Spleen (tissue), 11 donors: ENCODE results near the gene CHD2. TPM values are rescaled to one million over a fixed set of nuclear protein-coding genes. Genes with fewer than 3 reads are reported as not detected.

Experiments used
- DNase-seq: peaks from one replicate; pipeline ENCODE4 v3.0.0-alpha.2; 2020
- H3K27ac ChIP-seq, 8 donors: fragments of 200-600 bp; sonication (generic) in 7 of 8; 1 replicate in 4 of 8; 2 replicates in 4 of 8; pipeline versions ENCODE4 v1.5.0 to v1.8.0; 2016 to 2021; ENCODE audit warnings: inconsistent platforms in 4 of 8, mild to moderate bottlenecking in 4 of 8, moderate library complexity in 1 of 8
- H3K27me3 ChIP-seq, 7 donors: fragments of 200-600 bp; sonication (generic) in 6 of 7; replicated peaks in 1 of 7; 1 replicate in 4 of 7; 2 replicates in 3 of 7; pipeline versions ENCODE4 v1.5.0 to v1.8.0; 2016 to 2021; ENCODE audit warnings: inconsistent platforms in 3 of 7, mild to moderate bottlenecking in 1 of 7
- H3K36me3 ChIP-seq, 6 donors: fragments of 200-600 bp; sonication (generic) in 5 of 6; 1 replicate in 4 of 6; 2 replicates in 2 of 6; pipeline versions ENCODE4 v1.5.0 to v1.8.0; 2016 to 2021; ENCODE audit warnings: inconsistent platforms in 2 of 6
- H3K4me1 ChIP-seq, 6 donors: fragments of 200-600 bp; sonication (generic) in 5 of 6; 1 replicate in 3 of 6; 2 replicates in 3 of 6; pipeline versions ENCODE4 v1.5.0 to v1.8.0; 2016 to 2021; ENCODE audit warnings: inconsistent platforms in 3 of 6
- H3K4me3 ChIP-seq, 8 donors: fragments of 200-600 bp; sonication (generic) in 7 of 8; 1 replicate in 4 of 8; 2 replicates in 4 of 8; pipeline versions ENCODE4 v1.5.0 to v1.8.0; 2016 to 2021; ENCODE audit warnings: inconsistent platforms in 4 of 8, mild to moderate bottlenecking in 4 of 8, moderate library complexity in 2 of 8
- H3K9me3 ChIP-seq, 8 donors: fragments of 200-600 bp; sonication (generic) in 7 of 8; 1 replicate in 4 of 8; 2 replicates in 4 of 8; pipeline versions ENCODE4 v1.5.0 to v1.8.0; 2016 to 2021; ENCODE audit warnings: inconsistent platforms in 4 of 8
- CTCF ChIP-seq, 11 experiments: fragments of 200-600 bp in 7 of 11; fragments of 450-650 bp in 4 of 11; sonication (generic) in 4 of 11; IDR thresholded peaks in 8 of 11; conservative IDR thresholded peaks in 3 of 11; 1 replicate in 7 of 11; 2 replicates in 4 of 11; pipeline versions ENCODE4 v1.4.0 to v1.8.0; 2016 to 2021; ENCODE audit warnings: antibody characterized with exemption in 11 of 11, inconsistent platforms in 4 of 11, mild to moderate bottlenecking in 1 of 11
- POLR2A ChIP-seq, 3 donors: fragments of 450-650 bp; IDR thresholded peaks; one replicate each; pipeline ENCODE4 v1.5.1; 2017; ENCODE audit warnings: antibody characterized with exemption in 3 of 3, mild to moderate bottlenecking in 1 of 3
- POLR2AphosphoS5 ChIP-seq, 3 donors: sonication (generic); formaldehyde crosslinking; IDR thresholded peaks; one replicate each; pipeline ENCODE4 v1.5.1; 2017; ENCODE audit warnings: antibody characterized with exemption in 3 of 3
- WGBS, 5 donors: extraction: QIAGEN DNeasy Blood & Tissue Kit in 3 of 5; methylation state at CpG; one replicate each; pipeline versions ENCODE4 v1.1.5 to v1.1.7; 2013 to 2018; 5-methylcytosine and 5-hydroxymethylcytosine counted together
- intact Hi-C: fragments of 100-400 bp; cut with DNase I; formaldehyde crosslinking; loops from one replicate; pipeline ENCODE4 v1.15.0; 2023; ENCODE audit warnings: low total_unique reads
- polyA plus RNA-seq, 3 donors: library from polyadenylated mRNA; stranded (reverse); fragments of 200-250 nt; gene quantifications; one replicate each; pipeline ENCODE4 v1.2.1, GENCODE V29; 2013
- total RNA-seq, 7 donors: library from RNA; depleted of rRNA in 3 of 7; stranded (reverse); fragments of >200 nt in 3 of 7; fragmentation: NEBNext Ultra II Directional in 4 of 7; extraction: Animal tissue kit (Norgen Biotek cat#: 25700) in 4 of 7; gene quantifications; one replicate each; pipeline versions ENCODE4 v1.1.0 to v1.2.1, GENCODE V29; 2016 to 2021
- donor health status: healthy with polysubstance abuse.
- donor health status: DM: no; HTN: no; CAD: no; lungs with moderate emphysema.
- donor health status: DM: no; HTN: no; CAD: no.
- donor health status: Bipolar disorder and iron deficiency.
- donor health status: healthy.
- donor health status: DM: no; HTN: no; CAD: no.
- donor health status: DM: yes; HTN: yes; CAD: no.

CHD2 gene
- total and polyA plus RNA-seq, 10 donors = 37.3 to 232 (median 170) TPM

DNA sequence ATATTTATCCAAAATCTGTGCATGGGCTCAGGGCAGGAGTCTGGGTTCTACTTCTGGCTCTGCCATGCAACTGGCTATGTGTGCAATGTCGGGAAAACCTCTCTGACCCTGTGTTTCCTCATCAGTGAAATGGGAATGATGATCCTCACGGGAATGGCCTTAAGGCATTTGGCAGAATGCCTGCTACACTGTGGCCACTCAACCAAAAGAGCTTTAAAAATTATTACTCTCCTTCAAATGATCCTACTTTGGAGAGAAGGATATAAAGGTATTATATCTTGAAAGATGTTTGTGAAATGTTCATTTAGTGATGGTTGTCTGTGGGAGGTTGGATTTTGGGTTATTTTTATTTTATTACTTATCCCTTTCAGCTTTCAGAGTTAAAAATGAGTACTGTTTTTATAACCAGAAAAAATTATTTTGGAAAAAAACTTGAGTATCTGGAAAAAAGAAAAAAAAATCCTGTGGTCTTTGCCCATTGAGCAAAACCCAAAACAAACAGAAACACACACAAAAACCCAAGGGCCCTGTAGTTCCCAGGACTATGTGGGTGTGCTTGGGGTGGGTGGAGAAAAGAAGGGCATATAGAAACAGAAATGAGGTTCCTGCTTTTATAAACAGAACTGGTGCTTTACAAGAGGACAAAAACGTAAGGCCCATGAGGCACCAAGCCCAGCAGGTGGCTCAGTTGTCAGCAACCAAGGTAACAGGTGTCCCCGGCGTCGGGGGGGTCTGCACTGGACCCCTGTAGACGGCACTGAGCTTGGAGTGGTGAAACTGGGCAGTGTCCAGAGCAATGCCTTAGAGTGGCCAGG lies 166.9 kb downstream of the CHD2 start:
- Histone ChIP-seq H3K9me3 (no peaks in the 10 kb centered on the region), H3K27ac (no peak overlapping the region), H3K4me1 (peaks cover 0 to 9% (median 1%) of the 10 kb centered on the region in 6 donors), H3K36me3 (no peaks in the 10 kb centered on the region), H3K4me3 (no peak overlapping the region), H3K27me3 (peaks cover 0 to 50% (median 12%) of the 10 kb centered on the region in 7 donors)
- WGBS, 5 donors = 61 to 72% (median 67%) methylated on average over 7 of the region's 7 CpGs
- no peak for DNase-seq
- intact Hi-C loops = no loop called here
- TF ChIP-seq CTCF (IDR thresholded peaks at IDR 0.05 in 8 of 11, conservative IDR thresholded peaks at IDR 0.05 in 3 of 11) (no peak), POLR2AphosphoS5 (IDR thresholded peaks at IDR 0.05) (no peak), POLR2A (IDR thresholded peaks at IDR 0.05) (no peak)

DNA sequence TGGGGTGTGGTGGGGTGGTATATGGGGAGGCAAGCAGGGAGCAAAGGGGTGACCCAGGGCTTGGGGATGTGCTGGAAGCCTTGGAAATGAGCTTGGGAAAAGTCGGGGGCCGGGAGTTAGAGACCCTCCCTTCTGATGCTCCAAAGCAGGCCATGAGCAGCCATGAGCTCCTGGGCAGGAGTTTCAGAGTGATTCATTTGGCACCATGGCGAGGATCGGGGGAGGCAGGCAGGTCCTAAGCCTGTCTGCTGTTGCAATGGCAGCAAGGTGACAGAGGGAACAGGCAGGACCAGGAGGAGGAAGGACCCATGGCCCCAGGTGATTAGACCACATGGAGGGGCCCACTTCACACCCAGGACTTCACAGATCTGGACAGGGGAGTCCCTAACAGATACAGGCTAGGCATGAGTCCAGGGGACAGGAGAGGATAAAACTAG lies 167.5 kb downstream of the CHD2 start:
- no peaks in the 10 kb centered on the region for H3K36me3 ChIP-seq
- no peak overlapping the region for H3K27ac ChIP-seq
- WGBS, 5 donors = 81 to 93% (median 87%) methylated on average over 4 of the region's 4 CpGs
- no peak for TF ChIP-seq POLR2A (IDR thresholded peaks at IDR 0.05)
- no peak for TF ChIP-seq CTCF (IDR thresholded peaks at IDR 0.05 in 8 of 11, conservative IDR thresholded peaks at IDR 0.05 in 3 of 11)
- TF ChIP-seq POLR2AphosphoS5 (IDR thresholded peaks at IDR 0.05) = no peak
- intact Hi-C loops = no loop called here
- no peak overlapping the region for H3K4me3 ChIP-seq
- peak; percentile 62 for DNase-seq
- H3K27me3 ChIP-seq = peaks cover 0 to 56% (median 19%) of the 10 kb centered on the region in 7 donors
- H3K9me3 ChIP-seq = no peaks in the 10 kb centered on the region
- peaks cover 1 to 15% (median 7%) of the 10 kb centered on the region in 6 donors for H3K4me1 ChIP-seq

GRCh38 chr15:93068581-93069199 lies 168.6 kb downstream of the CHD2 start:
- DNase-seq = no peak
- H3K27me3 ChIP-seq = peaks cover 0 to 59% (median 28%) of the 10 kb centered on the region in 7 donors
- no peaks in the 10 kb centered on the region for H3K36me3 ChIP-seq
- intact Hi-C loops = no loop called here
- no peak overlapping the region for H3K27ac ChIP-seq
- H3K9me3 ChIP-seq = no peaks in the 10 kb centered on the region
- no peak overlapping the region for H3K4me3 ChIP-seq
- 90 to 97% (median 95%) methylated on average over 6 of the region's 6 CpGs for WGBS, 5 donors
- H3K4me1 ChIP-seq = peaks cover 3 to 25% (median 18%) of the 10 kb centered on the region in 6 donors
- no peak for TF ChIP-seq CTCF (IDR thresholded peaks at IDR 0.05 in 8 of 11, conservative IDR thresholded peaks at IDR 0.05 in 3 of 11)
- TF ChIP-seq POLR2AphosphoS5 (IDR thresholded peaks at IDR 0.05) = no peak
- no peak for TF ChIP-seq POLR2A (IDR thresholded peaks at IDR 0.05)

- H3K27me3 ChIP-seq = peaks cover 0 to 63% (median 31%) of the 10 kb centered on the region in 7 donors
- H3K9me3 ChIP-seq = no peaks in the 10 kb centered on the region
- no peaks in the 10 kb centered on the region for H3K36me3 ChIP-seq
- H3K4me1 ChIP-seq = peaks cover 3 to 26% (median 18%) of the 10 kb centered on the region in 6 donors
- intact Hi-C loops = no loop called here
- H3K4me3 ChIP-seq = no peak overlapping the region
- no peak overlapping the region for H3K27ac ChIP-seq
- TF ChIP-seq CTCF (IDR thresholded peaks at IDR 0.05 in 8 of 11, conservative IDR thresholded peaks at IDR 0.05 in 3 of 11) (no peak), POLR2A (IDR thresholded peaks at IDR 0.05) (no peak), POLR2AphosphoS5 (IDR thresholded peaks at IDR 0.05) (no peak)
- no peak for DNase-seq
- WGBS, 5 donors = 72 to 87% (median 83%) methylated on average over 10 of the region's 10 CpGs
Measured at GRCh38 chr15:93070132-93070531, 170.0 kb downstream of the CHD2 start.
